Osteoblast (primary cell): ENCODE results near the gene SETD5. TPM values are rescaled to one million over a fixed set of nuclear protein-coding genes. Genes with fewer than 3 reads are reported as not detected.

ENCODE experiments used
- DNase-seq: peaks from one replicate; pipeline ENCODE4 v3.0.0; 2011; ENCODE audit warnings: low spot score, mixed read lengths; ENCODE audit not compliant: insufficient read length; ENCODE audit errors: missing footprints
- H2AFZ ChIP-seq: 2 replicates; pipeline ENCODE4 v1.6.0; 2011; ENCODE audit warnings: mild to moderate bottlenecking, low read length
- H3K27ac ChIP-seq: 2 replicates; pipeline ENCODE4 v1.5.1; 2011; ENCODE audit warnings: mild to moderate bottlenecking, low read depth, low read length, moderate library complexity
- H3K27me3 ChIP-seq: 2 replicates; pipeline ENCODE4 v1.6.0; 2012; ENCODE audit warnings: mild to moderate bottlenecking, control low read depth, inconsistent platforms, low read length, moderate library complexity; ENCODE audit not compliant: insufficient read depth
- H3K36me3 ChIP-seq: 2 replicates; pipeline ENCODE4 v1.5.1; 2011; ENCODE audit warnings: mild to moderate bottlenecking, low read length, control low read depth, moderate library complexity; ENCODE audit not compliant: insufficient read depth
- H3K4me1 ChIP-seq: 2 replicates; pipeline ENCODE4 v1.5.1; 2011; ENCODE audit warnings: mild to moderate bottlenecking, low read length, control low read depth, moderate library complexity; ENCODE audit not compliant: insufficient read depth
- H3K4me2 ChIP-seq: 2 replicates; pipeline ENCODE4 v1.6.0; 2011; ENCODE audit warnings: mild to moderate bottlenecking, low read length; ENCODE audit not compliant: insufficient read depth
- H3K4me3 ChIP-seq: fragments of 200-600 bp; sonication (generic); 3 replicates; pipeline ENCODE4 v1.5.1; 2012; ENCODE audit warnings: mild to moderate bottlenecking, low read length, inconsistent platforms; ENCODE audit not compliant: insufficient read depth
- H3K79me2 ChIP-seq: 2 replicates; pipeline ENCODE4 v1.6.0; 2012; ENCODE audit warnings: mild to moderate bottlenecking, low read length, control low read depth, inconsistent platforms; ENCODE audit not compliant: insufficient read depth
- H3K9me3 ChIP-seq: 2 replicates; pipeline ENCODE4 v1.5.1; 2011; ENCODE audit warnings: low read depth, low read length, control low read depth
- H4K20me1 ChIP-seq: 2 replicates; pipeline ENCODE4 v1.6.0; 2012; ENCODE audit warnings: mild to moderate bottlenecking, low read length, control low read depth; ENCODE audit not compliant: insufficient read depth
- CTCF ChIP-seq: IDR thresholded peaks from 2 replicates; pipeline ENCODE4 v1.5.1; 2011; ENCODE audit warnings: mild to moderate bottlenecking, low read depth, low read length, moderate library complexity; ENCODE audit errors: extremely low read depth
- total RNA-seq: library from RNA; depleted of rRNA; stranded (reverse); fragments of >200 nt; gene quantifications from 2 replicates; pipeline ENCODE4 v1.2.3, GENCODE V29; 2012

The SETD5 gene
- total RNA-seq, 1 donor = 106 TPM

- TF ChIP-seq CTCF = no peak
- no peaks in the 10 kb centered on the region for H3K9me3 ChIP-seq
- H4K20me1 ChIP-seq = peaks cover 13% of the 10 kb centered on the region
- H3K4me2 ChIP-seq = no peak overlapping the region
- no peak overlapping the region for H3K4me3 ChIP-seq
- DNase-seq = no peak
- H2AFZ ChIP-seq = no peak overlapping the region
- peak overlapping the region; percentile 28 for H3K27ac ChIP-seq
- H3K36me3 ChIP-seq = peaks cover 87% of the 10 kb centered on the region
- peaks cover 61% of the 10 kb centered on the region for H3K79me2 ChIP-seq
- no peaks in the 10 kb centered on the region for H3K27me3 ChIP-seq
- no peaks in the 10 kb centered on the region for H3K4me1 ChIP-seq
These were observed 44.2 kb downstream of the SETD5 start for GRCh38 chr3:9441501-9442221.

- no peak overlapping the region for H3K4me3 ChIP-seq
- H4K20me1 ChIP-seq = peaks cover 2% of the 10 kb centered on the region
- H2AFZ ChIP-seq = no peak overlapping the region
- H3K27ac ChIP-seq = peak overlapping the region; percentile 30
- no peak for TF ChIP-seq CTCF
- H3K79me2 ChIP-seq = peaks cover 65% of the 10 kb centered on the region
- H3K27me3 ChIP-seq = no peaks in the 10 kb centered on the region
- H3K4me1 ChIP-seq = no peaks in the 10 kb centered on the region
- H3K4me2 ChIP-seq = no peak overlapping the region
- H3K36me3 ChIP-seq = peaks cover 94% of the 10 kb centered on the region
- no peak for DNase-seq
- no peaks in the 10 kb centered on the region for H3K9me3 ChIP-seq
These were observed 50.7 kb downstream of the SETD5 start for GRCh38 chr3:9448071-9448470.

GRCh38 chr3:9448643-9449042 lies 51.2 kb downstream of the SETD5 start:
- Histone ChIP-seq H3K9me3 (no peaks in the 10 kb centered on the region), H3K27ac (peak overlapping the region; percentile 30), H3K36me3 (peaks cover 94% of the 10 kb centered on the region), H3K4me2 (no peak overlapping the region), H3K27me3 (no peaks in the 10 kb centered on the region), H3K4me1 (no peaks in the 10 kb centered on the region), H3K79me2 (peaks cover 65% of the 10 kb centered on the region), H3K4me3 (no peak overlapping the region), H2AFZ (no peak overlapping the region), H4K20me1 (peaks cover 2% of the 10 kb centered on the region)
- TF ChIP-seq CTCF = no peak
- no peak for DNase-seq

GRCh38 chr3:9450126-9450525 lies 52.7 kb downstream of the SETD5 start:
- H3K4me2 ChIP-seq = no peak overlapping the region
- no peak overlapping the region for H3K4me3 ChIP-seq
- H3K36me3 ChIP-seq = peaks cover 91% of the 10 kb centered on the region
- no peak overlapping the region for H3K27ac ChIP-seq
- peaks cover 63% of the 10 kb centered on the region for H3K79me2 ChIP-seq
- H3K27me3 ChIP-seq = no peaks in the 10 kb centered on the region
- H3K4me1 ChIP-seq = no peaks in the 10 kb centered on the region
- no peak for TF ChIP-seq CTCF
- H3K9me3 ChIP-seq = no peaks in the 10 kb centered on the region
- DNase-seq = no peak
- H4K20me1 ChIP-seq = peaks cover 2% of the 10 kb centered on the region
- H2AFZ ChIP-seq = no peak overlapping the region
